ENCODE results near the gene LMO7.

Gene LMO7

DNA sequence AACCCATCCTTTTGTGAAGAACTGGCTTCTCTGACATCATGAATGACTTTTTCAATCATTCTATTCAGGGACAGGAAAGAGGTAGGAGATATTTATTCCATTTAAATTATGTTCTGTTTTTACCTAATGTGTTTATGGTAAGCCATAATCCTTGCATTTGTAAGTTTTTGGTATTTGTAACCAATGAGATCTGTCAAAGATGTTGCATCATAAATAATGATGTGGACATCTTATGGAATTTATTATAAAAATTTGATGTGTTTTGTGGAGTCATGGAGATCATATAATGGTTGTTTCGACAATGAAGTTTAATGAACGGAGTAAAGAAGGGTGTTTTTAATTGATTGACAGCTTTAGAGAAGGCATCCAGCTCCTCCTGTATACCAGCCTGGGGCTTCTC lies 67.6 kb downstream of the LMO7 start:
- no peak overlapping the region for H3K4me3 ChIP-seq (ENCODE audit: low read depth, low read length)
- no peak for DNase-seq (ENCODE audit: low read depth)
- TF ChIP-seq, protein P1, sequence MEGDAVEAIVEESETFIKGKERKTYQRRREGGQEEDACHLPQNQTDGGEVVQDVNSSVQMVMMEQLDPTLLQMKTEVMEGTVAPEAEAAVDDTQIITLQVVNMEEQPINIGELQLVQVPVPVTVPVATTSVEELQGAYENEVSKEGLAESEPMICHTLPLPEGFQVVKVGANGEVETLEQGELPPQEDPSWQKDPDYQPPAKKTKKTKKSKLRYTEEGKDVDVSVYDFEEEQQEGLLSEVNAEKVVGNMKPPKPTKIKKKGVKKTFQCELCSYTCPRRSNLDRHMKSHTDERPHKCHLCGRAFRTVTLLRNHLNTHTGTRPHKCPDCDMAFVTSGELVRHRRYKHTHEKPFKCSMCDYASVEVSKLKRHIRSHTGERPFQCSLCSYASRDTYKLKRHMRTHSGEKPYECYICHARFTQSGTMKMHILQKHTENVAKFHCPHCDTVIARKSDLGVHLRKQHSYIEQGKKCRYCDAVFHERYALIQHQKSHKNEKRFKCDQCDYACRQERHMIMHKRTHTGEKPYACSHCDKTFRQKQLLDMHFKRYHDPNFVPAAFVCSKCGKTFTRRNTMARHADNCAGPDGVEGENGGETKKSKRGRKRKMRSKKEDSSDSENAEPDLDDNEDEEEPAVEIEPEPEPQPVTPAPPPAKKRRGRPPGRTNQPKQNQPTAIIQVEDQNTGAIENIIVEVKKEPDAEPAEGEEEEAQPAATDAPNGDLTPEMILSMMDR (IDR thresholded peaks at IDR 0.05; ENCODE audit: low read depth, low read length, missing control alignments): no peak

DNA sequence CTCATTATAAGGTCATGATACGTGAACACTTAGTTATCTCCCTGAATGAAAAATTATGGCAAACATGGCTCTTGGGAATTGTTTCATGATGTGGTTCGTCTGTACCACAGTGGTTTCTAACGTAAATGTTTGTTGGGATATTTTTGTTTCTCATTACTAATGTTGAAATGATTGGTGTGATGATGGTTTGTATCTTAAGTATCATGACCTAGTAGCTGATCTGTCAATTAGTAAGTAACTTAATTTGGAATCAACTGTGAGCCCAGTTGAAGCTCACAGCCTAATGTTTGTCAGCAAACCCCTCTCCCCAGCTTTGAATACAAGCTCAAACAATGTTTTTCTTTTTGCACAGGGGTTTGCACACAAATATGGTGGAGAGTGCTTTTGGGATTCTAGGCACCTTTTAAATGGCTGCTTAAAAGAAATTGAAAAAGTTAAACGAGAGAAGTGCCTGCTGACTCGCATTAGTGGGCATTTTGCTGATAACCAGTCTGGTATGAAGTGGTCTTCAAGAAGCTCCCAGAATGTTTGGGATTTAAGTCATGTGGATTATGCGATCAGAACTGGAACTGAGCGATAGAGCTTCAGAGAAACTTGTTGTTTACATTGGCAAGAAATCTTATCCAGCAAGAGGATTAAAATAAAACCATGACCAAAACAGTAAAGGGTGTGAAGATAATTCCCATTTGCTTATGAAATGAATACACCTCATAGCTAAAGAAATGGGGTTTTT lies 68.2 kb downstream of the LMO7 start:
- no peak for DNase-seq (ENCODE audit: low read depth)

DNA sequence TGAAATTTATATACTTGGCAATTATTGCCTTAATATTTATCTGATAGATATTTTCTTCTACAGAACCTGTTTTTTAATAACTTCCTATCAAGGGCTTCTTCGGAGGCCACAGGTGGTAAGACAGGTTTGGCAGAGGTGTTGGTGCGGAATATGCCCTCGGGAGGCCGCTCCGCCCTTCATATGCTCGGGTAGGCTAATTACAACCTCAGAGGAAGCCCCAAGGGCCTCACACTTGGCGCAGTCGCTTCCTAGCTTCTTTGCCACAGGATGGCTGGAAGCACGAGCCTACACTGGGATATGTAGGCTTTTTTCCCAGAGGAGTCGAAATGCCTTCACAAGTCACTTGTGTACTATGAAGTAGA lies 68.8 kb downstream of the LMO7 start:
- TF ChIP-seq, protein P1 (IDR thresholded peaks at IDR 0.05; ENCODE audit: low read depth, low read length, missing control alignments): no peak
- no peak for DNase-seq (ENCODE audit: low read depth)
- H3K4me3 ChIP-seq (ENCODE audit: low read depth, low read length): no peak overlapping the region

More for the DNA sequence above, 68.2 kb downstream of the LMO7 start:
- H3K4me3 ChIP-seq (ENCODE audit: low read depth, low read length): no peak overlapping the region
- TF ChIP-seq, protein P1 (IDR thresholded peaks at IDR 0.05; ENCODE audit: low read depth, low read length, missing control alignments): no peak

DNA sequence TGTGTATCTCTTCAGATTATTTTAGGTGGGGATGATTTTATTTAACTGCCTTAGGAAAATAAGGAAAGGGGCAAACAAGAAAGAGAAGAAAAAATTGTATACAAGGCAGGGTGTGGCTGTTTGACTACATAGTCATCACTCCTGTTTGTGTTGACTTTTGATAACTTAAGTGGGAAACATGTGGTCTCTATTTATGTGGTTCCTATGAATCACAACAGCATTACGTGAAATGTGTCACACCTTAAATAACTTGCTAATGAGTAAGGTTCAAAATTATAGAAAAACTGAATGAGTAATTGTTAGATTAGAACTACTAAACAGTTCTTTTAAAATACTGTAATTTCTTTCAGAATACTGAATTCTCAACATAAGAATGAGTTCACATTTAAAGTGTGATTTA lies 69.3 kb downstream of the LMO7 start:
- TF ChIP-seq, protein P1 (IDR thresholded peaks at IDR 0.05; ENCODE audit: low read depth, low read length, missing control alignments): no peak
- no peak overlapping the region for H3K4me3 ChIP-seq (ENCODE audit: low read depth, low read length)
- DNase-seq (ENCODE audit: low read depth): no peak

DNA sequence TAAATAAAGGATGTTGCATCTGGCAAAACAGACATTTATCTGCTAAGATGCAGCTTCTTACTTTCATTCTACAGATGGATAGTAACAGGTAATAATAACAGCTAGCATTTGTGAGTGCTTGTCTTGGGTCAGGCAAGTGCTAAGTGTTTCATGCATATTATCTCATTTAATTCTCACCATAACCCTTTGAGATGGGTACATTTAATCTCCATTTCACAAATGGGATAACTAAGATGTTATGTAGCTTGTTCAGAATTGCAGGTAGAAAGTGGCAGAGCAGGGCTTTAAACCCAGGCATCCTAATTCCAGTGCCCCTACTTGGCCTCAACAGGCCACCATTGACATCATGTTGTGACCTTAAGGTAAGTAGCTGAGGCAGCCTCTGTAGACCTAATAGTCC lies 69.8 kb downstream of the LMO7 start:
- TF ChIP-seq, protein P1 (IDR thresholded peaks at IDR 0.05; ENCODE audit: low read depth, low read length, missing control alignments): no peak
- no peak overlapping the region for H3K4me3 ChIP-seq (ENCODE audit: low read depth, low read length)
- no peak for DNase-seq (ENCODE audit: low read depth)

DNA sequence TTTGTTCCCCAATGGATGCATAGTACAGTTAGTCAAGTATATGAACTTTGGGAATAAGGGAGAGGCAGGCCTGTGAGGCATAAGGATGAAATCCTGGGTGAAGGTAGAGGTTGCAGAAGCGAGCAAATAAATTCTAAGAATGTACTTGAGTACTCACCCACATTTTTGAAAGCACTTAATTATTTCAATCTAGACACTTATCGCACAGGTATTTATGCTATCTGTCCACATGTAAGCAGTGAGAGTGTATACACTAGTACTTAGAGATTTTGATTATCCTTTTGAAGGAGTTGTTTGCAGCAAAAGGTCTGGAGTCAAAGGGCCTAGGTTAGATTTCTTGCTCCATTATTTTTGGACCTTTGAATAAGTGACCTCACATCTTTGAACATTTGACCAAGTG lies 77.7 kb downstream of the LMO7 start:
- TF ChIP-seq, protein P1 (IDR thresholded peaks at IDR 0.05; ENCODE audit: low read depth, low read length, missing control alignments): no peak
- H3K4me3 ChIP-seq (ENCODE audit: low read depth, low read length): no peak overlapping the region

More for the DNA sequence above, 77.7 kb downstream of the LMO7 start:
- no peak for DNase-seq (ENCODE audit: low read depth)
